D721Med (cell line): Measurements from ENCODE around the gene CLDN20.
"Not testable (repeated sequence)": the region's sequence is repeated elsewhere in the genome, so short reads cannot be mapped to it uniquely, and the experiment has no call there.

Experiments
- DNase-seq: peaks from one replicate; pipeline ENCODE4 v3.0.0; 2011; ENCODE audit warnings: low spot score; ENCODE audit not compliant: insufficient read length
- FAIRE-seq: peaks from 2 replicates; lab custom pipeline; 2011; peaks lifted over from hg19 to GRCh38; lab: Jason Lieb, UNC
- TF ChIP-seq, protein P1 (sequence below): IDR thresholded peaks from 2 replicates; pipeline ENCODE4 v1.5.1; 2012; ENCODE audit warnings: mild to moderate bottlenecking, control low read depth; ENCODE audit not compliant: insufficient read depth; ENCODE audit errors: missing control alignments

Gene CLDN20

DNA sequence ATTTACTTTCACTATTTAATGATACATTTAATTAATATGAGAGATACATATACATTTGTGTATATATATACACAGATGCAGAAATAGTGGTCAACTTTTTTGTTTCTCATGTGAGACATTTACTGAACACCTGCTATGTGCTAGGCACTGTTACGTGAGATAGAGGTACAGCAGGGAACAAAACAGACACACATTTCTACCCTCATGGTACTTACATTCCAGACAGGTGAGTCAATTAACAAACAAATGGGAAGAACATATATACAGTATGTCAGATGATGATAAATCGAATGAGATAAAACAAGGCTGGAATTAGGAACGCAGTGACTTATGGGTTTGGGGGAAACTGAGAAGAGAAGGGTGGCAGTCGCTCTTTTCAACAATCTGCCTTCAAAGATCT is 45.3 kb downstream of the CLDN20 start:
- TF ChIP-seq, protein P1, sequence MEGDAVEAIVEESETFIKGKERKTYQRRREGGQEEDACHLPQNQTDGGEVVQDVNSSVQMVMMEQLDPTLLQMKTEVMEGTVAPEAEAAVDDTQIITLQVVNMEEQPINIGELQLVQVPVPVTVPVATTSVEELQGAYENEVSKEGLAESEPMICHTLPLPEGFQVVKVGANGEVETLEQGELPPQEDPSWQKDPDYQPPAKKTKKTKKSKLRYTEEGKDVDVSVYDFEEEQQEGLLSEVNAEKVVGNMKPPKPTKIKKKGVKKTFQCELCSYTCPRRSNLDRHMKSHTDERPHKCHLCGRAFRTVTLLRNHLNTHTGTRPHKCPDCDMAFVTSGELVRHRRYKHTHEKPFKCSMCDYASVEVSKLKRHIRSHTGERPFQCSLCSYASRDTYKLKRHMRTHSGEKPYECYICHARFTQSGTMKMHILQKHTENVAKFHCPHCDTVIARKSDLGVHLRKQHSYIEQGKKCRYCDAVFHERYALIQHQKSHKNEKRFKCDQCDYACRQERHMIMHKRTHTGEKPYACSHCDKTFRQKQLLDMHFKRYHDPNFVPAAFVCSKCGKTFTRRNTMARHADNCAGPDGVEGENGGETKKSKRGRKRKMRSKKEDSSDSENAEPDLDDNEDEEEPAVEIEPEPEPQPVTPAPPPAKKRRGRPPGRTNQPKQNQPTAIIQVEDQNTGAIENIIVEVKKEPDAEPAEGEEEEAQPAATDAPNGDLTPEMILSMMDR, result no peak
- FAIRE-seq, result no peak
- DNase-seq, result no peak

- TF ChIP-seq, protein P1, result no peak
- DNase-seq (no peak), FAIRE-seq (no peak)
Observed at GRCh38 chr6:155310596-155310995, 46.8 kb downstream of the CLDN20 start.

- TF ChIP-seq, protein P1, result no peak
- DNase-seq (no peak), FAIRE-seq (no peak)
Observed at GRCh38 chr6:155311086-155311485, 47.3 kb downstream of the CLDN20 start.

DNA sequence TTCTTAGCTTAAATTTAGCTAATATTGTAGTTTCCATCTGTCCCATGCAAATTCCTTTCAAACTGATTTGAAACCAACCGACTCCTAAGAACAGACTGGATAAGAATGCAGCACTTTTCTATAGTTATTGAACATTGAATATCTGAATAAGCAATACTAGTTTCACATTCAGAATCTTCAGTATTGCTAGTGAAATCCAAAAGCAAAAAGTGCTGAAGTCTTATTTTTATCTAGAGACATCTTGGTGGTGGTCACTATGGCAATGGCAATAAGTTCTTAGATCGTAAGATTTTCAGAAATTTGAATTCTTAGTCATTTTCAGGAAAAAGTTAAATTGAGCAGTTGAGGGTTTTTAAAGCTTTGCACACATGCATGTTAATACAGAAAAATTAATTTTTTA is 47.8 kb downstream of the CLDN20 start:
- TF ChIP-seq, protein P1, result no peak
- DNase-seq (no peak), FAIRE-seq (no peak)

- not testable (repeated sequence) for DNase-seq, FAIRE-seq
Observed at GRCh38 chr6:155312950-155313349, 49.1 kb downstream of the CLDN20 start.

DNA sequence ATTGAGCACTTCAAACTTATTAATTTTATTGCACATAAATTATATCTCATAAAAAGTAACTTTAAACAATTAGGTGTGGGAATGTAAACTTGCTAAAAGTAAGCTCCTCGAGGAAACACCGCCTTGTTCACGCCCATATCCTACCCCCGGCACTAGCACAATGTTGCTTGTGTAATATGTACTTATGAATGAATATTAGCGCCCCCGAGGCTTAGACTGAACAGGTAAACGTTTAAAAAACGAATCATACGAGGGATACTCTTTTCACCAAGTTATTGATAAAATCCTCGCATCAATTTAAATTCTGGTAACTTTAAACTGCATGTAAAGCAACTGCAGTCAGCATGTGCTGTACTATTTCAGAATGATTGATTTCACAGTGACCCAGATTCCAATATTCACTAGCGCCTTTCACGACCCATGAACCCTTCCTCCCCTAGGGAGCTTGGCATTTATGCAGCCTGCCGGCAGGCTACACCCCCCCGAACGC is 49.8 kb downstream of the CLDN20 start:
- FAIRE-seq (no peak), DNase-seq (no peak)
- TF ChIP-seq, protein P1, result no peak

GRCh38 chr6:155314092-155314772 is 50.4 kb downstream of the CLDN20 start, which contains the start of gene TFB1M:
TFB1M (minus strand) TSS chr6:155314484; CDS start chr6:155314428, 56 bp downstream.
- DNase-seq, result peak; percentile 30
- FAIRE-seq, result peak; percentile 32
- TF ChIP-seq, protein P1, result no peak
